Measurements from ENCODE around the gene SLC26A11. TPM values are rescaled to one million over a fixed set of nuclear protein-coding genes. Genes with fewer than 3 reads are reported as not detected.

Gene SLC26A11
- total and polyA plus RNA-seq, 2 of the 13 experiments (the other 11 are each of a cell fraction or from before 2014, with no cell fraction given) = 8.7 to 13.2 TPM

- TF ChIP-seq SAP130 (CRISPR knock-in tag; IDR thresholded peaks at IDR 0.05; ENCODE audit: low read depth) (peak; percentile 48), ZC3H4 (CRISPR knock-in tag; IDR thresholded peaks at IDR 0.05; ENCODE audit: borderline replicate concordance) (no peak), SP2 (CRISPR knock-in tag; IDR thresholded peaks at IDR 0.05) (no peak), FOXO4 (CRISPR knock-in tag; conservative IDR thresholded peaks at IDR 0.05) (no peak), GMEB1 (CRISPR knock-in tag; IDR thresholded peaks at IDR 0.05; ENCODE audit: borderline replicate concordance) (no peak; the same call in 1 of the 2 replicates), ZFYVE20 (CRISPR knock-in tag; IDR thresholded peaks at IDR 0.05; ENCODE audit: borderline replicate concordance, low read depth) (no peak), REST (IDR thresholded peaks at IDR 0.05; ENCODE audit: borderline replicate concordance in 1 of 2, low read depth in 1 of 2, low read length in 2 of 2) (no peak), ZNF557 (CRISPR knock-in tag; IDR thresholded peaks at IDR 0.05) (no peak), ZFP41 (CRISPR knock-in tag; IDR thresholded peaks at IDR 0.05; ENCODE audit: borderline replicate concordance) (no peak), AKAP8 (CRISPR knock-in tag; IDR thresholded peaks at IDR 0.05) (peak; percentile 57; the same call in 1 of the 2 replicates), ZNF24 (IDR thresholded peaks at IDR 0.05) (no peak), POLR2AphosphoS2 (IDR thresholded peaks at IDR 0.05; ENCODE audit: low read depth, low read length) (no peak), ZBTB26 (CRISPR knock-in tag; IDR thresholded peaks at IDR 0.05; ENCODE audit: borderline replicate concordance) (no peak), ZNF569 (CRISPR knock-in tag; IDR thresholded peaks at IDR 0.05; ENCODE audit: borderline replicate concordance) (no peak), PTBP1 (IDR thresholded peaks at IDR 0.05; ENCODE audit: low read depth, low read length, poor library complexity, severe bottlenecking) (no peak), E2F5 (CRISPR knock-in tag; conservative IDR thresholded peaks at IDR 0.05) (no peak), NKX3-1 (CRISPR knock-in tag; IDR thresholded peaks at IDR 0.05) (no peak), CEBPB (IDR thresholded peaks at IDR 0.05; ENCODE audit: borderline replicate concordance, low read depth, low read length) (no peak)
Measured at GRCh38 chr17:80195671-80196529, 24.3 kb upstream of the SLC26A11 start (continued).

All from HepG2 (cell line).